Activated B cell treated with CpG ODN at 0.5 μM for 24 hours (primary cell): ENCODE results near the gene ASB10. TPM values are rescaled to one million over a fixed set of nuclear protein-coding genes. Genes with fewer than 3 reads are reported as not detected.
A peak's percentile ranks its signal among the peaks of the same experiment; 100 is the strongest.

Experiments used
- ATAC-seq: fragments of 200-7000 bp; cut with Tn5 transposase; one replicate; pipeline ENCODE4 v1.10.0; 2021; ENCODE audit warnings: low read depth, mild to moderate bottlenecking, moderate library complexity
- CTCF ChIA-PET: fragments of 350-600 bp; sonication (Branson Sonifier 250); formaldehyde crosslinking; loops from one replicate; lab custom pipeline; 2021; ENCODE audit warnings: antibody characterized with exemption; lab: Charles Lee
- POLR2A ChIA-PET: fragments of 350-600 bp; sonication (Branson Sonifier 250); formaldehyde crosslinking; loops from one replicate; lab custom pipeline; 2021; ENCODE audit warnings: antibody characterized with exemption; lab: Charles Lee
- DNase-seq: peaks from one replicate; pipeline ENCODE4 v3.0.0; 2022
- H3K27ac Mint-ChIP-seq: one replicate; pipeline ENCODE4 v1.8.0; 2020; ENCODE audit warnings: mixed read lengths
- H3K27me3 Mint-ChIP-seq: one replicate; pipeline ENCODE4 v1.8.0; 2021; ENCODE audit warnings: mixed read lengths
- H3K36me3 Mint-ChIP-seq: one replicate; pipeline ENCODE4 v1.8.0; 2021; ENCODE audit warnings: low read depth, mixed read lengths
- H3K4me1 Mint-ChIP-seq: one replicate; pipeline ENCODE4 v1.8.0; 2021; ENCODE audit warnings: mixed read lengths
- H3K4me3 Mint-ChIP-seq: one replicate; pipeline ENCODE4 v1.8.0; 2020; ENCODE audit warnings: mild to moderate bottlenecking, mixed read lengths
- H3K9me3 Mint-ChIP-seq: one replicate; pipeline ENCODE4 v1.8.0; 2020; ENCODE audit warnings: mixed read lengths
- CTCF ChIP-seq: fragments of 200-600 bp; IDR thresholded peaks from one replicate; pipeline ENCODE4 v1.8.0; 2022; ENCODE audit warnings: antibody characterized with exemption, mild to moderate bottlenecking
- intact Hi-C: fragments of 100-400 bp; cut with micrococcal nuclease; formaldehyde crosslinking; loops from one replicate; pipeline ENCODE4 v1.15.1; 2024
- total RNA-seq: library from RNA; stranded (reverse); gene quantifications from 2 replicates; pipeline ENCODE4 v1.2.3, GENCODE V29; 2022

ASB10 gene
- total RNA-seq, 1 donor from 2014 or later: not detected

GRCh38 chr7:151139071-151139790 lies 47.8 kb downstream of the ASB10 start:
- ChIA-PET POLR2A (no interaction called here), CTCF (no interaction called here)
- no peaks in the 10 kb centered on the region for H3K36me3 Mint-ChIP-seq

GRCh38 chr7:151138153-151138851 lies 48.7 kb downstream of the ASB10 start:
- Mint-ChIP-seq H3K4me1 (no peaks in the 10 kb centered on the region), H3K27ac (no peak overlapping the region), H3K36me3 (no peaks in the 10 kb centered on the region), H3K4me3 (no peak overlapping the region), H3K9me3 (no peaks in the 10 kb centered on the region), H3K27me3 (no peaks in the 10 kb centered on the region)
- POLR2A ChIA-PET: no interaction called here
- ATAC-seq (no peak), DNase-seq (no peak)
- CTCF ChIA-PET: no interaction called here
- no peak for TF ChIP-seq CTCF
- intact Hi-C loops: no loop called here

More at GRCh38 chr7:151139071-151139790, 47.8 kb downstream of the ASB10 start:
- H3K4me3 Mint-ChIP-seq: no peak overlapping the region
- ATAC-seq (no peak), DNase-seq (no peak)
- no peak for TF ChIP-seq CTCF
- no peaks in the 10 kb centered on the region for H3K4me1 Mint-ChIP-seq
- H3K27ac Mint-ChIP-seq: no peak overlapping the region
- H3K27me3 Mint-ChIP-seq: no peaks in the 10 kb centered on the region
- no peaks in the 10 kb centered on the region for H3K9me3 Mint-ChIP-seq
- intact Hi-C loops: no loop called here

GRCh38 chr7:151137791-151138152 lies 49.3 kb downstream of the ASB10 start:
- no peaks in the 10 kb centered on the region for H3K9me3 Mint-ChIP-seq
- ChIA-PET POLR2A (no interaction called here), CTCF (no interaction called here)
- no peak overlapping the region for H3K4me3 Mint-ChIP-seq
- H3K27me3 Mint-ChIP-seq: no peaks in the 10 kb centered on the region
- no peaks in the 10 kb centered on the region for H3K36me3 Mint-ChIP-seq
- DNase-seq: no peak
- intact Hi-C loops: no loop called here
- no peak overlapping the region for H3K27ac Mint-ChIP-seq
- no peak for TF ChIP-seq CTCF
- H3K4me1 Mint-ChIP-seq: no peaks in the 10 kb centered on the region
- no peak for ATAC-seq

- intact Hi-C loops: no loop called here
- CTCF ChIA-PET: no interaction called here
- H3K4me1 Mint-ChIP-seq: no peaks in the 10 kb centered on the region
- DNase-seq (peak; percentile 12), ATAC-seq (no peak)
- TF ChIP-seq CTCF: no peak
- H3K27ac Mint-ChIP-seq: no peak overlapping the region
- no peaks in the 10 kb centered on the region for H3K36me3 Mint-ChIP-seq
- no peaks in the 10 kb centered on the region for H3K9me3 Mint-ChIP-seq
- no peaks in the 10 kb centered on the region for H3K27me3 Mint-ChIP-seq
- POLR2A ChIA-PET: no interaction called here
- no peak overlapping the region for H3K4me3 Mint-ChIP-seq
These were observed 49.9 kb downstream of the ASB10 start for GRCh38 chr7:151137076-151137675.
